SK-N-MC (cell line): ENCODE data around the gene GRM8.

Experiments used
- EZH2 ChIP-seq: fragments of 200-600 bp; sonication (generic); IDR thresholded peaks from one replicate; pipeline ENCODE4 v1.6.1; 2017; ENCODE audit warnings: antibody characterized with exemption
- FOXP2 ChIP-seq: optimal IDR thresholded peaks from 2 replicates; pipeline ENCODE3; 2011; ENCODE audit warnings: mild to moderate bottlenecking, moderate library complexity; ENCODE audit not compliant: insufficient read depth; ENCODE audit errors: extremely low read length, control extremely low read depth
- POLR2AphosphoS5 ChIP-seq: IDR thresholded peaks from 2 replicates; pipeline ENCODE4 v1.6.1; 2012; ENCODE audit warnings: mild to moderate bottlenecking, low read depth, low read length, borderline replicate concordance

GRCh38 chr7:126637538-126637937 is 615.2 kb downstream of the GRM8 start:
- TF ChIP-seq EZH2 (no peak), POLR2AphosphoS5 (no peak), FOXP2 (no peak)
